HG02678 (cell line): ENCODE measurements around the gene LBX1.

Source experiments
- ATAC-seq: cut with Tn5 transposase; IDR thresholded peaks from one replicate; pipeline ENCODE4 v1.9.1; 2021; ENCODE audit warnings: mild to moderate bottlenecking, moderate library complexity; ENCODE audit not compliant: unreplicated experiment

Gene LBX1

GRCh38 chr10:101244321-101245050 lies 15.2 kb upstream of the LBX1 start:
- no peak for ATAC-seq

GRCh38 chr10:101241840-101242707 lies 12.8 kb upstream of the LBX1 start:
- ATAC-seq: no peak

GRCh38 chr10:101238732-101239105 lies 9.5 kb upstream of the LBX1 start:
- no peak for ATAC-seq

GRCh38 chr10:101237982-101238731 lies 8.9 kb upstream of the LBX1 start:
- no peak for ATAC-seq

- no peak for ATAC-seq
Observed at GRCh38 chr10:101237081-101237981, 8.1 kb upstream of the LBX1 start.

- no peak for ATAC-seq
Observed at GRCh38 chr10:101236376-101237080, 7.3 kb upstream of the LBX1 start.

- ATAC-seq: no peak
Observed at GRCh38 chr10:101235766-101236165, 6.5 kb upstream of the LBX1 start.

GRCh38 chr10:101234333-101234732 lies 5.1 kb upstream of the LBX1 start:
- ATAC-seq: no peak

- no peak for ATAC-seq
Observed at GRCh38 chr10:101233863-101234262, 4.6 kb upstream of the LBX1 start.

- no peak for ATAC-seq
Observed at GRCh38 chr10:101233443-101233842, 4.2 kb upstream of the LBX1 start.

GRCh38 chr10:101231912-101232689 lies 2.8 kb upstream of the LBX1 start:
- no peak for ATAC-seq

GRCh38 chr10:101231092-101231491 lies 1.8 kb upstream of the LBX1 start:
- no peak for ATAC-seq

GRCh38 chr10:101230183-101230917 lies 1.1 kb upstream of the LBX1 start:
- no peak for ATAC-seq

GRCh38 chr10:101228966-101229265 lies 347 bp downstream of the LBX1 start:
- no peak for ATAC-seq

- ATAC-seq: no peak
Observed at GRCh38 chr10:101228153-101228965, 904 bp downstream of the LBX1 start.

- ATAC-seq: no peak
Observed at GRCh38 chr10:101227429-101228152, 1.7 kb downstream of the LBX1 start.
